Endothelial cell of umbilical vein (primary cell): ENCODE results near the gene ZNF768. TPM values are rescaled to one million over a fixed set of nuclear protein-coding genes. Genes with fewer than 3 reads are reported as not detected.

Source experiments
- BruUV-seq: library from RNA; stranded (reverse); fragments of 400-500 nt; replicated peaks from 2 replicates; lab custom pipeline; 2021; lab: Mats Ljungman, UMichigan
- CTCF ChIA-PET: fragments of 300-600, 350-600 bp; sonication (Branson Sonifier 250); formaldehyde crosslinking; loops from one replicate; lab custom pipeline; 2021; ENCODE audit warnings: antibody characterized with exemption, inconsistent platforms; lab: Charles Lee
- POLR2A ChIA-PET: fragments of 300-600, 350-600 bp; sonication (Branson Sonifier 250); formaldehyde crosslinking; loops from one replicate; lab custom pipeline; 2021; ENCODE audit warnings: antibody characterized with exemption, inconsistent platforms; lab: Charles Lee
- DNase-seq: peaks from one replicate; pipeline ENCODE4 v3.0.0-alpha.2; 2011; ENCODE audit warnings: low read depth, low spot score
- FAIRE-seq: peaks from 2 replicates; lab custom pipeline; 2011; peaks lifted over from hg19 to GRCh38; lab: Jason Lieb, UNC
- H2AFZ ChIP-seq: 2 replicates; pipeline ENCODE4 v1.6.0; 2012; ENCODE audit warnings: low read depth, low read length, control low read depth, inconsistent platforms
- H3K27ac ChIP-seq: 2 replicates; pipeline ENCODE4 v1.5.1; 2011; ENCODE audit warnings: low read depth, mild to moderate bottlenecking, control low read depth, low read length, moderate library complexity; ENCODE audit not compliant: insufficient read depth
- H3K27me3 ChIP-seq, 2 experiments: 2 replicates each; pipeline versions ENCODE4 v1.6.0 to v1.6.1; 2011; ENCODE audit warnings: low read length in 2 of 2, mixed read lengths in 1 of 2; ENCODE audit not compliant: control insufficient read depth in 2 of 2, insufficient read depth in 2 of 2
- H3K36me3 ChIP-seq, 2 experiments: 2 replicates in 1 of 2; 3 replicates in 1 of 2; pipeline ENCODE4 v1.5.1; 2011; ENCODE audit warnings: low read length in 2 of 2, mild to moderate bottlenecking in 1 of 2, moderate library complexity in 1 of 2; ENCODE audit not compliant: control insufficient read depth in 2 of 2, insufficient read depth in 2 of 2; ENCODE audit errors: extremely low read depth in 1 of 2
- H3K4me1 ChIP-seq: 3 replicates; pipeline ENCODE4 v1.5.1; 2011; ENCODE audit warnings: mild to moderate bottlenecking, low read length; ENCODE audit not compliant: control insufficient read depth, insufficient read depth; ENCODE audit errors: extremely low read depth
- H3K4me2 ChIP-seq: 2 replicates; pipeline ENCODE4 v1.6.1; 2011; ENCODE audit warnings: low read length, control low read depth, mixed read lengths; ENCODE audit not compliant: insufficient read depth
- H3K4me3 ChIP-seq, 3 experiments: fragments of 200-600 bp in 1 of 3; sonication (generic), shearing (Covaris generic) in 1 of 3; replicated peaks in 1 of 3; 2 replicates each; pipeline ENCODE4 v1.5.1; 2011 to 2016; ENCODE audit warnings: control low read depth in 3 of 3, low read length in 3 of 3, mild to moderate bottlenecking in 2 of 3, inconsistent platforms in 1 of 3, low read depth in 1 of 3, moderate library complexity in 1 of 3; ENCODE audit not compliant: insufficient read depth in 1 of 3
- H3K79me2 ChIP-seq: 2 replicates; pipeline ENCODE4 v1.6.0; 2012; ENCODE audit warnings: low read length, inconsistent platforms; ENCODE audit not compliant: control insufficient read depth, insufficient read depth
- H3K9ac ChIP-seq: replicated peaks from 2 replicates; pipeline ENCODE3; 2011; ENCODE audit warnings: low read length, control low read depth; ENCODE audit not compliant: insufficient read depth; ENCODE audit errors: extremely low read depth
- H3K9me1 ChIP-seq: replicated peaks from 3 replicates; pipeline ENCODE4 v1.6.0; 2011; ENCODE audit warnings: mild to moderate bottlenecking, low read length; ENCODE audit not compliant: control insufficient read depth, insufficient read depth; ENCODE audit errors: extremely low read depth
- H3K9me3 ChIP-seq: replicated peaks from 2 replicates; pipeline ENCODE4 v1.5.1; 2012; ENCODE audit warnings: low read length, inconsistent platforms; ENCODE audit not compliant: control insufficient read depth, insufficient read depth
- H4K20me1 ChIP-seq: replicated peaks from 2 replicates; pipeline ENCODE3; 2011; ENCODE audit warnings: mild to moderate bottlenecking, low read length; ENCODE audit not compliant: control insufficient read depth, insufficient read depth; ENCODE audit errors: extremely low read depth
- EZH2 ChIP-seq: IDR thresholded peaks from 2 replicates; pipeline ENCODE4 v1.6.1; 2012; ENCODE audit warnings: borderline replicate concordance, low read depth, mild to moderate bottlenecking, moderate library complexity, low read length, inconsistent platforms; ENCODE audit not compliant: severe bottlenecking
- FOS ChIP-seq: IDR thresholded peaks from 2 replicates; pipeline ENCODE4 v1.6.1; 2011; ENCODE audit warnings: mild to moderate bottlenecking, low read length, moderate library complexity, borderline replicate concordance; ENCODE audit not compliant: insufficient read depth
- GATA2 ChIP-seq: IDR thresholded peaks from 2 replicates; pipeline ENCODE4 v1.7.0; 2011; ENCODE audit warnings: low read depth, mild to moderate bottlenecking, moderate library complexity, mixed read lengths, low read length; ENCODE audit not compliant: insufficient read length, insufficient read depth
- JUN ChIP-seq: IDR thresholded peaks from 2 replicates; pipeline ENCODE4 v1.6.1; 2011; ENCODE audit warnings: borderline replicate concordance, low read depth; ENCODE audit not compliant: insufficient read length, insufficient read depth
- MAX ChIP-seq: IDR thresholded peaks from 2 replicates; pipeline ENCODE4 v1.6.1; 2011; ENCODE audit not compliant: insufficient read depth, insufficient read length
- MYC ChIP-seq: IDR thresholded peaks from one replicate; pipeline ENCODE4 v1.6.1; 2011; ENCODE audit warnings: mild to moderate bottlenecking, low read depth, low read length
- POLR2A ChIP-seq: IDR thresholded peaks from 2 replicates; pipeline ENCODE4 v1.6.1; 2012; ENCODE audit warnings: low read depth, mild to moderate bottlenecking, control low read depth, low read length
- POLR2AphosphoS5 ChIP-seq: IDR thresholded peaks from 2 replicates; pipeline ENCODE4 v1.6.1; 2012; ENCODE audit warnings: low read depth, mild to moderate bottlenecking, control low read depth, low read length, moderate library complexity; ENCODE audit not compliant: insufficient read depth
- dilution Hi-C: fragments of 300-500 bp; cut with MboI; formaldehyde crosslinking; loops from one replicate; pipeline ENCODE4 v1.15.0; 2019; ENCODE audit warnings: low sequenced_read_pairs; ENCODE audit not compliant: extremely low pct_ligation_motif_present
- intact Hi-C: fragments of 100-400 bp; cut with micrococcal nuclease; formaldehyde crosslinking; loops from one replicate; pipeline ENCODE4 v1.10.0; 2022
- polyA plus RNA-seq, 4 experiments: library from polyadenylated mRNA; depleted of rRNA in 3 of 4; stranded (reverse) in 3 of 4; unstranded in 1 of 4; fragments of >200 nt; gene quantifications; 2 replicates each; pipeline versions ENCODE4 v1.2.1 to v1.2.3, GENCODE V29; 2011 to 2012; ENCODE audit warnings: missing spikeins in 1 of 4
- total RNA-seq: library from RNA; stranded (reverse); gene quantifications from 2 replicates; pipeline ENCODE4 v1.2.3, GENCODE V29; 2021
- TF ChIP-seq, protein P1 (sequence below), 2 donors: IDR thresholded peaks; 1 replicate in 1 of 2; 2 replicates in 1 of 2; pipeline ENCODE4 v1.5.1; 2011; ENCODE audit warnings: low read length in 2 of 2, mild to moderate bottlenecking in 2 of 2, moderate library complexity in 2 of 2, control low read depth in 1 of 2, inconsistent platforms in 1 of 2, low read depth in 1 of 2; ENCODE audit not compliant: insufficient read depth in 1 of 2; ENCODE audit errors: extremely low read depth in 1 of 2

ZNF768 gene
- total and polyA plus RNA-seq, 2 donors (not counting 3 experiments of a cell fraction or from before 2014, with no cell fraction given): 24.2 to 24.7 TPM

DNA sequence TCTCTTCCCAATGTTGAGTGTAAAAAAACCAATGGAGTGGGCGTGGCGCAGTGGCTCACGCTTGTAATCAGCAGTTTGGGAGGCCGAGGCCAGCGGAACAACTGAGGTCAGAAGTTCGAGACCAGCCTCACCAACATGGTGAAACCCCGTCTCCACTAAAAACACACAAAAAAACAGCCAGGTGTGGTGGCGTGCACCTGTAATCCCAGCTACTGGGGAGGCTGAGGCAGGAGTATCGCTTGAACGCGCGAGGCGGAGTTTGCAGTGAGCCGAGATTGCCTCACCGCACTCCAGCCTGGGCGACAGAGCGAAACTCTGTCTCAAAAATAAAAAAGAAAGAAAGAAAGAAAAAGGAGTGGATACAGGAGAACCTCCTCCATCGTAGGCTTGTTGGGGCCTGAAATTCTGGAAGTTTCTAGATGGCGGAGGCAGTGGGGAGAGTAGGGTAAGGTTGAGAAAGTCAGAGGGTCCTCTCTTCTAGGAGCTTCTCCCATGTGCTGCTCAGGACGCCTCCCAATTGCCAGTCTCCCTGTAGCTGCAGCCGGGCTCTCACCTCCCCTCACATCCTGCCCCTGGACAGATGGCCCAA lies 32.5 kb upstream of the ZNF768 start:
- TSS peak; percentile 79 for BruUV-seq
- Histone ChIP-seq H3K27me3 (no peaks in the 10 kb centered on the region), H3K4me2 (peak overlapping the region; percentile 1), H4K20me1 (no peaks in the 10 kb centered on the region), H3K27ac (peak overlapping the region; percentile 7), H3K9ac (peak overlapping the region; percentile 16), H3K9me1 (no peaks in the 10 kb centered on the region), H3K9me3 (no peaks in the 10 kb centered on the region), H2AFZ (peak overlapping the region; percentile 21), H3K79me2 (peaks cover 21% of the 10 kb centered on the region), H3K4me1 (peaks cover 12% of the 10 kb centered on the region), H3K36me3 (peaks cover 3 to 9% of the 10 kb centered on the region in 2 experiments), H3K4me3 (no peak overlapping the region)
- TF ChIP-seq FOS: no peak
- no peak for TF ChIP-seq GATA2
- no peak for TF ChIP-seq JUN
- no peak for TF ChIP-seq MYC
- TF ChIP-seq POLR2A: no peak
- TF ChIP-seq POLR2AphosphoS5: no peak
- no peak for TF ChIP-seq EZH2
- TF ChIP-seq, protein P1, sequence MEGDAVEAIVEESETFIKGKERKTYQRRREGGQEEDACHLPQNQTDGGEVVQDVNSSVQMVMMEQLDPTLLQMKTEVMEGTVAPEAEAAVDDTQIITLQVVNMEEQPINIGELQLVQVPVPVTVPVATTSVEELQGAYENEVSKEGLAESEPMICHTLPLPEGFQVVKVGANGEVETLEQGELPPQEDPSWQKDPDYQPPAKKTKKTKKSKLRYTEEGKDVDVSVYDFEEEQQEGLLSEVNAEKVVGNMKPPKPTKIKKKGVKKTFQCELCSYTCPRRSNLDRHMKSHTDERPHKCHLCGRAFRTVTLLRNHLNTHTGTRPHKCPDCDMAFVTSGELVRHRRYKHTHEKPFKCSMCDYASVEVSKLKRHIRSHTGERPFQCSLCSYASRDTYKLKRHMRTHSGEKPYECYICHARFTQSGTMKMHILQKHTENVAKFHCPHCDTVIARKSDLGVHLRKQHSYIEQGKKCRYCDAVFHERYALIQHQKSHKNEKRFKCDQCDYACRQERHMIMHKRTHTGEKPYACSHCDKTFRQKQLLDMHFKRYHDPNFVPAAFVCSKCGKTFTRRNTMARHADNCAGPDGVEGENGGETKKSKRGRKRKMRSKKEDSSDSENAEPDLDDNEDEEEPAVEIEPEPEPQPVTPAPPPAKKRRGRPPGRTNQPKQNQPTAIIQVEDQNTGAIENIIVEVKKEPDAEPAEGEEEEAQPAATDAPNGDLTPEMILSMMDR (IDR thresholded peaks at IDR 0.05; ENCODE audit: extremely low read depth in 1 of 2, insufficient read depth in 1 of 2, low read depth in 1 of 2, low read length in 2 of 2): no peak
- no peak for TF ChIP-seq MAX
- no peak for DNase-seq
- intact Hi-C loops (loop anchor here (1.0 kb wide), 4 partner anchors 13 to 32 kb away; partner anchors contain the start of gene ZNF785), dilution Hi-C loops (no loop called here)
- CTCF ChIA-PET: interaction anchor here (0.8 to 2.6 kb wide), 11 partner anchors 13 to 150 kb away, joined by 3 to 27 read pairs (median 5); partner anchors contain the start of genes DCTPP1, ZNF688, ZNF689 and ZNF747
- POLR2A ChIA-PET: interaction anchor here (0.6 to 2.2 kb wide), 6 partner anchors 13 to 129 kb away, joined by 3 to 13 read pairs (median 4); partner anchors contain the start of genes DCTPP1, ZNF688 and ZNF747
- no peak for FAIRE-seq
